Measurements from ENCODE around the gene RXRB.

Gene RXRB

GRCh38 chr6:33211666-33212422 is 11.4 kb upstream of the RXRB start:
- no peak for DNase-seq

GRCh38 chr6:33211136-33211535 is 10.7 kb upstream of the RXRB start:
- DNase-seq = no peak

- no peak for DNase-seq
These were observed 9.4 kb upstream of the RXRB start for GRCh38 chr6:33209856-33210255.

GRCh38 chr6:33208091-33208967 is 7.9 kb upstream of the RXRB start, which contains the start of gene RING1:
RING1 (plus strand) TSS chr6:33208500; CDS start chr6:33208823, 323 bp downstream.
- DNase-seq = peak; percentile 89

- no peak for DNase-seq
These were observed 7.2 kb upstream of the RXRB start for GRCh38 chr6:33207552-33208090.

- no peak for DNase-seq
These were observed 6.5 kb upstream of the RXRB start for GRCh38 chr6:33206864-33207551.

GRCh38 chr6:33206027-33206863 is 5.8 kb upstream of the RXRB start:
- no peak for DNase-seq

GRCh38 chr6:33205191-33206026 is 4.9 kb upstream of the RXRB start:
- DNase-seq = peak; percentile 32

GRCh38 chr6:33204415-33205190 is 4.1 kb upstream of the RXRB start, which contains the start of gene HSD17B8:
HSD17B8 (plus strand) TSS chr6:33204655; CDS start chr6:33204669, 14 bp downstream.
- DNase-seq = peak; percentile 93

GRCh38 chr6:33204165-33204414 is 3.6 kb upstream of the RXRB start:
- DNase-seq = no peak

GRCh38 chr6:33203443-33204164 is 3.1 kb upstream of the RXRB start:
- DNase-seq = no peak

GRCh38 chr6:33202799-33203198 is 2.3 kb upstream of the RXRB start:
- no peak for DNase-seq

GRCh38 chr6:33201935-33202334 is 1.5 kb upstream of the RXRB start:
- DNase-seq = no peak

- no peak for DNase-seq
These were observed 681 bp upstream of the RXRB start for GRCh38 chr6:33201147-33201545.

- DNase-seq = peak; percentile 70
These were observed 712 bp downstream of the RXRB start for GRCh38 chr6:33199687-33200218.

- no peak for DNase-seq
These were observed 1.5 kb downstream of the RXRB start for GRCh38 chr6:33198853-33199436.

- DNase-seq = no peak
These were observed 2.2 kb downstream of the RXRB start for GRCh38 chr6:33198159-33198852.

- no peak for DNase-seq
These were observed 2.9 kb downstream of the RXRB start for GRCh38 chr6:33197431-33198048.
